ENCODE results near the gene ACSF3.
"Not testable (repeated sequence)": the region's sequence is repeated elsewhere in the genome, so short reads cannot be mapped to it uniquely, and the experiment has no call there.

The ACSF3 gene

GRCh38 chr16:89055894-89056555 is 37.6 kb upstream of the ACSF3 start:
- DNase-seq (ENCODE audit: low read depth), result no peak

DNA sequence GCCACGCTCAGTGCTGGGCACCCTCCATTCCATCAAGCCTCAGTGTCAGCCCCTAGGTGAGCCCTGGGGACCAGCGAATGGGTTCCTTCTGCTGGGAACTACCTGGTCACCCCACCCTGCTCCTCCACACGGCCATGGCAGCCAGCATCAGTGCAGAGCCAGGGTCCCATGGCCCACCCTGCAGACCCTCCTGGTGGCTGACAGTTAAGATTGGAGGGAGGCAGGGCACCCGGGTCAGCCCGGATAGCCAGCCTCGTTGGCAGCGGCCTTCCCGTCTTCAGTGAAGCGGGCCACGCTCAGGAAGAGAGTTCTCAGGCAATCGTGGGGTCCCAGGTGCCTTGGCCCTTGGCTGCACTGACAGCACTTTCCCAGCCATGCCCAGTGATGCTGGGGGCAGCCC is 37.1 kb upstream of the ACSF3 start:
- DNase-seq (ENCODE audit: low read depth), result no peak

GRCh38 chr16:89057738-89058137 is 35.9 kb upstream of the ACSF3 start:
- no peak for DNase-seq (ENCODE audit: low read depth)

DNA sequence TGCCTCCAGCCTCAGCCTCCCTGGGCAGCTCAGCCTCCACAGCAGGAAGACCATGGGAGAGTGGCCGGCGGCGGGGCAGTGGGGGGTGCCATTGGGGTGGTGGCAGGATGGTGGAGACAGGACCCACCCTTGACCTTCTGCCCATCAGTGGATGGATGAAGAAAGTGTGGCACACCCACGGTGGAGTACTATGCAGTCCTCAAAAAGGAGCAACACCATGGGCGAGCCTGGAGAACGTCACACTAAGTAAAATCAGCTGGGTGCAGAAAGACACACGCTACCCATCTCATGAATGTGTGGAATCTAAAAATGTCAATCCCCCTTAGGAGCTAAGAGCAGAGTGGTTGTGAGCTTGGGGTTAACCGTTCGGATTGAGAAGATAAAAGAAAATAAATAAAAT is 34.8 kb upstream of the ACSF3 start:
- DNase-seq (ENCODE audit: low read depth), result no peak

DNA sequence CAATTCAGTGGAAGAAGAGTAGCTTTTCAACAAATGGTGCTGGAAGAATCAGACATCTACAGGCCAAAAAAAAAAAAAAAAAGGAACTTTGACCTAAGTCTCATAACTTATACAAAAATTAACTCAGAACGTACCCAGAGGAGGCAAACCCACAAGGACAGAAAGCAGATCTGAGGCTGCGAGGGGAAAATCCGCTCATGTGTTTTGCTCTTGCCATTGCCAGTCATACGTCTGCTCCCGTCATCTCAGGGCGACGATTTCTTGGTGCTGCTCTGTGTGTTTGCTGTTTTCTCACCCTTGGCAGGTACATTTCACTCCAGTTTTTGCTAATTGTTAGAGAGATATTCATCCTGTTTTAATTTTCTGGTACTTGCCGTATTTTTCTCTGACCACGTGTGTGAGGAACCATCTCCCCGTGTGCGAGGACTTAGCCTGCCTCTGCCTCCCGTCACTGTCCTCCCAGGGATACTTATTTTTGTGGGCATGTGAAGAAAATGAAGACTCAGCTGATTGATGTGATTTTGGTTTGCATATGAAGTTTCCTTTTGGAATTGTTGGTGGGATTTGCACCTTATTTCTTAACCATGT is 33.4 kb upstream of the ACSF3 start:
- DNase-seq (ENCODE audit: low read depth), result no peak

GRCh38 chr16:89061086-89061485 is 32.6 kb upstream of the ACSF3 start:
- no peak for DNase-seq (ENCODE audit: low read depth)

- DNase-seq (ENCODE audit: low read depth), result no peak
Observed at GRCh38 chr16:89061590-89062380, 31.9 kb upstream of the ACSF3 start.

DNA sequence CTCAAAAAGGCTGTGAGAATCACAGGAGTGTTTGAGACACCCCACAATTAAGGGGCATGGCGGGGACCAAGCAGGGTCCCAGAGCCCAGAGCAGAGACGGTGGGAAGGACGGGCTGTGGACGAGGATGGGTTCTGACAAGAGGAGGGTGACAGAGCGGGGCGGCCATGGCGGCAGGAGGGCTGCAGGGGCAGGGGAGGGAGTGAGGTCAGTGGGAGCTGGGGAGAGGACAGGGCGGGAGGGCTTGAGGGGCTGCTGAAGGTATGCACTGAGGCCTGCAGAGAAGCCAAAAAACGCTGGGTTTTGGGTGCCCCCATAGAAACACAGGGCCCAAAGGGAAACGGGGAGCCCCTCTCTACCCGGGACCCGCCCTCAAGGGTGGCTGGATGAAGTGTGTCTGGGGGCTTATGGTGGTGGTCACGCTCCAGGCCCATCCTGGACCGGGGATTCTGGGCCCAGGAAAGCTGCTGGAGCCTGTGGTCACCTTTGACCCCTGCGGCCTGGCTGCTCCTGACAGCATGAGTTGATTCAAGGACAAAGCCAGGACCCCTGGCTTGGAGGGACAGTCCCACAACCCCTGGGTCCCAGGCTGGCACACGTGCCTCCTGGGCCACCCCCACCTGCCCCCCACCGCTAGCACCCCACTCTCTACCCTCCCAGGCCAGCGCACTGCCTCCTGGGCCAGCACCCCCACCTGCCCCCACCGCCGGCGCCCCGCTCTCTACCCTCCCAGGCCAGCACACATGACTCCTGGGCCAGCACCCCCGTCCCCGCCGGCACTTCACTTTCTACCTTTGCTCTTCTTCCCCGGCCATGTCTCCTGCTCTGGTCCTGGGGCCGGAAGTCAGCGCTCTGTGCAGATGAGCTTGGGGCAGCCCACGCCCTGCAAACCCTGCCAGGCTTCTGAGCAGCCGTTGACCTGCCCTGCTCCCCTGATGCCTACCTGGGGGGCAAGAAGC is 31.0 kb upstream of the ACSF3 start:
- no peak for DNase-seq (ENCODE audit: low read depth)

DNA sequence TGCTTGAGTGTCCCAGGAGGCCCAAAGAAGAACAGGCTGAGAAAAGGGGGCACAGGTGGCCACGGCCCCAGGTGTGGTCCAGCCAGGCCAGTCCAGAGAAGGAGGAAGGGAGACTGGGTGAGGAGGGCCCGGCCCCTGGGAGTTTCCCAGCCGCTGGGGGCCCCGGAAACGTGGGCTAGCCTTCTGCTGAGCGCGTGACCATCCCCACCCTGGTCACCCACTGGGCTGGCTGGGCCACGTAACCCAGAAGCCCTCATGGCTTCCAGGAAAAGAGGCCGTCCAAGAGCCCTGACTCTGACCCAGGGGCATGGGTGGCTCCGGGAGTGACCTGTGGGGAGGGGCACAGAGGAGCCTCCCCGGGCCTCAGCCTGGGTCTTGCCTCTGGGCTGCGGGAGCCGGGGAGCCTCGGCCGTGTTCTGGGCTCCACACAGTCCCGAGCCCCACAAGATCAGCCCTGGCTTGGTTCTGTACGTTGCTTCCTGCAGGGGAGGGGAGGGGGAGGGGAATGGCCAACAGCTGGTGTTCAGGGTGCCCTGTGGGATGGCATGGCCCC is 29.8 kb upstream of the ACSF3 start:
- DNase-seq (ENCODE audit: low read depth), result no peak

GRCh38 chr16:89064606-89065457 is 28.8 kb upstream of the ACSF3 start:
- DNase-seq (ENCODE audit: low read depth), result no peak

DNA sequence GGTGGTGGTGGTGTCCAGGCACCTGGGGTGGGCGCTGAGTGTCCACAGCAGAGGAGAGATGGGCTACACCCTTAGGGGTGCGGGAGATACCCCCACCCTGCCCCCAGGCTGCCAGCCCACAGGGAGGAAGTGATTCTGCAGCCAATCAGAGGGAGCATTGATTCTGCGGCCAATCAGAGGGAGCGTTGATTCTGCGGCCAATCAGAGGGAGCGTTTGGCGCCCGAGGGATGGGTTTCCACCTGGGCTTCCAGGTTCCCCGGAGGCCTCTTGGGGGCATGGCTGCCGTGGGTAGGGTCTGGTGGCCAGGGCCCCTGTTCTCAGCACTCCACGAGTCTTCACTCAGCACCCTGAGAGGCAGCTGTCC is 28.2 kb upstream of the ACSF3 start:
- DNase-seq (ENCODE audit: low read depth), result no peak

- DNase-seq (ENCODE audit: low read depth), result no peak
Observed at GRCh38 chr16:89066721-89067120, 26.9 kb upstream of the ACSF3 start.

DNA sequence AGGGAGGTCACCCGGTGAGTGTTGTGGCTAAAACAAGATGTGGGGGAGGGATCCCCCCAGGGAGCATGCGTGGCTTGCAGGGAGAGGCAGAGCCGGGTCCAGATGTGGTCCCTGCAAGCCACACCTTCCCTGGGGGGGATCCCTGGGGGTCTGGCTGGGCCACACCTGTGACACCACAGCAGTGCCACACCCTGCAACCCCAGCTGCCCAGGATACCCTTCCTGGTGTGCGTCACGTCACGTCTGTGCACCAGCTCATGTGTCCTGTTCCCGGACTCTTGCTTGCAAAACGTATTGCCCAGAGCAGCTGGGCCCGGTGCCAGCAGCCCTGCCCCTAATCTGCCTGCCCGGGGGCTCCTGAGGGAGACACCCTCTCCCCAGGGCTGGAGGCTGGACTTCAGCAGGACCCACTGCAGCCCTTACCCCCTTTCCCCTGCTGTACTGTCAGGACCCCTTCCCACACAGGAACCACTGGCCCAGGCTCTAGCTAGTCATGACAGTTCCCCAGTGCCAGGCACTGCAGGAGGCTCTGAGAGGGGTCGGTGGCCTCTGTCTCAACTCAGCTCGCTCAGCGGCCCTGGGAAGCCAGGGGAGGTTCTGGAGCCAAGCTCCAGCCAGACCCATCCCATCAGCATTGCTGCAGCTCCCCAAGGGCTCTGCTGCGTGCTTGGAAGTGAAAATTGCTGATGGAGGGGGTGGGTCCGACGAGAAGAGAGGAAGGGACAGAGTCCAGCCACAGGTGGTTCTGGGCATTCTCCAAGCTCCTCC is 25.8 kb upstream of the ACSF3 start:
- no peak for DNase-seq (ENCODE audit: low read depth)

DNA sequence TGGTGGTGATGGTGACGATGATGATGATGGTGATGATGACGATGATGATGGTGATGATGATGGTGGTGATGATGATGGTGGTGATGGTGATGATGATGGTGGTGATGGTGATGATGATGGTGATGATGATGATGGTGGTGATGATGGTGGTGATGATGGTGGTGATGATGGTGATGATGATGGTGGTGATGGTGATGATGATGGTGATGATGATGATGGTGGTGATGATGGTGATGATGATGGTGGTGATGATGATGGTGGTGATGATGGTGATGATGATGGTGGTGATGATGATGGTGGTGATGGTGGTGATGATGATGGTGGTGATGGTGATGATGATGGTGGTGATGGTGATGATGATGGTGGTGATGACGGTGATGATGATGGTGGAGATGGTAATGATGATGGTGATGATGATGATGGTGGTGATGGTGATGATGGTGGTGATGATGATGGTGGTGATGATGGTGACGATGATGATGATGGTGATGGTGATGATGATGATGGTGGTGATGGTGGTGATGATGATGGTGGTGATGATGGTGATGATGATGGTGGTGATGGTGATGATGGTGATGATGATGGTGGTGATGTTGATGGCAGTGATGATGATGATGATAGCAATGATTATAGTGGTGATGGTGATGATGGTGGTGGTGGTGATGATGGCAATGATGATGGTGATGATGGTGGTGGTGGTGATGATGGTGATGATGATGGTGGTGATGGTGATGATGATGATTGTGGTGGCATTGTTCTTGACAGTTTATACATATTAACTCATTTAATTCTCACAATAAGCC is 24.6 kb upstream of the ACSF3 start:
- not testable (repeated sequence) for DNase-seq (ENCODE audit: low read depth)

GRCh38 chr16:89069920-89070319 is 23.7 kb upstream of the ACSF3 start:
- DNase-seq (ENCODE audit: low read depth), result no peak

GRCh38 chr16:89070590-89070989 is 23.1 kb upstream of the ACSF3 start:
- no peak for DNase-seq (ENCODE audit: low read depth)

GRCh38 chr16:89071686-89072547 is 21.7 kb upstream of the ACSF3 start:
- DNase-seq (ENCODE audit: low read depth), result no peak

DNA sequence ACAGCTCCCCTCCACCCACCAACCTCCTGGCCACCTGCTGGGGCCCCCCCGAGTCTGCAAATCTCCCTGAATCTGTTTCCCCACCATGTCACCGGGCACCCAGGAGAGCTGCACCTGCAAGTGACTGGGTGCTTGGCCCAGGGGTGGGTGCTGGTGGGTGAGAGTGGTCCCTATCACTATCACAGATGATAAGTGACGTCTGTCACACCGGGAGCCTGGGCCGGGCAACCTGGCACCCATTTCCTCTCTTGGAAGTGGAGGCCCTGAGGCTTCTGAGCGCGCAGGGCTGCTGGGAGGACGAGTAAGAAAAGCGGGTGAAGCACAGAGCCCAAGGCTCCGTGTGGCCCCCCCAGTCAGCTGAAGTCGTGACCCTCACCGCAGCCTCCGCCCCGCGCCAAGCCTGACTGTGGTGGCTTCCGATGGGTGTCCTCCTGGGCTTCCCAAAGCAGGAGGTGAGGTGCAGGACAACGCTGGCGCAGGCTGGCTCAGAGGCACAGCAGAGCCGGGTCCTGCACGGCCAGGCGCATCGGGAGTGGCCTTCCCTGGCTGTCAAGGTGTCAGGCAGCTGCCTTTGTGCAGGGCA is 21.0 kb upstream of the ACSF3 start:
- no peak for DNase-seq (ENCODE audit: low read depth)

Measured in activated gamma-delta T cell treated with anti-CD3 and anti-CD28 coated beads, Interleukin-2, amount 50 U/mL, for 16 hours (primary cell).